Muscle of arm (tissue), 12 donors: ENCODE measurements around the gene KYAT1. TPM values are rescaled to one million over a fixed set of nuclear protein-coding genes. Genes with fewer than 3 reads are reported as not detected.

Source experiments
- DNase-seq: peaks from one replicate; pipeline ENCODE4 v3.0.0-alpha.2; 2013
- polyA plus RNA-seq, 12 donors: library from polyadenylated mRNA; unstranded; fragments of 120-200 nt; gene quantifications; one replicate each; pipeline ENCODE4 v1.2.1, GENCODE V29; 2013; ENCODE audit not compliant: insufficient read length in 12 of 12

Gene KYAT1
- polyA plus RNA-seq, 12 donors, result 4.0 to 7.5 (median 5.3) TPM; not detected in 2

DNA sequence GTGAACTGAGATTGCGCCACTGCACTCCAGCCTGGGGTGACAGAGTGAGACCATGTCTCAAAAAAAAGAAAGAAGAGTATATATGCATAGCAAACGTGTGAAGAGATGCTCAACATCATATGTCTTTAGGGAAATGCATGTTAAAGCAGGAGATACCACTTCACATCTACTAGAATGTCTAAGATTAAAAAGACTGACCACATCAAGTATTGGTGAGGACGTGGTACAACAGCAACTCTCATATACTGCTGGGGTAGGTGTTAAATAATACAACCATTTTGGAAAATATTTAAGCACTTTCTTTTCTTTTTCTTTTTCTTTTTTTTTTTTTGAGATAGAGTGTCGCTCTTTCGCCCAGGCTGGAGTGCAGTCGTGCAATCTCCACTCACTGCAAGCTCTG lies 96.3 kb downstream of the KYAT1 start:
- no peak for DNase-seq

Other genes starting within 250 kb of the KYAT1 start
- gene DYNC2I2, start 225.1 kb downstream of the KYAT1 start, polyA plus RNA-seq, result 10 to 100 TPM in 11 of 12 donors, not detected in 1; 32.4 to 47.0 (median 39.0) TPM
- gene SET, start 192.7 kb downstream of the KYAT1 start, polyA plus RNA-seq, result 1,000 to 10,000 TPM in 1 of 12 donors, 100 to 1,000 TPM in 11; 269 to 6,798 (median 356) TPM
- gene PKN3, start 179.4 kb downstream of the KYAT1 start, polyA plus RNA-seq, result 10 to 100 TPM in 1 of 12 donors, 1 to 10 TPM in 10, not detected in 1; 6.3 to 16.6 (median 8.1) TPM
- gene ZDHHC12, start 157.8 kb downstream of the KYAT1 start, polyA plus RNA-seq, result 10 to 100 TPM in 1 of 12 donors, 1 to 10 TPM in 10, not detected in 1; 4.4 to 10.8 (median 5.6) TPM
- 10 to 100 TPM in 11 of 12 donors, not detected in 1; 27.6 to 45.8 (median 30.8) TPM for gene ZER1, start 110.0 kb downstream of the KYAT1 start, polyA plus RNA-seq
- 10 to 100 TPM in 11 of 12 donors, not detected in 1; 24.0 to 43.9 (median 36.9) TPM for gene TBC1D13, start 94.7 kb downstream of the KYAT1 start, polyA plus RNA-seq
- 10 to 100 TPM in 8 of 12 donors, 1 to 10 TPM in 2, not detected in 2; 7.0 to 23.3 (median 13.3) TPM for gene ENDOG, start 63.5 kb downstream of the KYAT1 start, polyA plus RNA-seq
- gene SPOUT1, start 52.2 kb downstream of the KYAT1 start, polyA plus RNA-seq, result 10 to 100 TPM in 11 of 12 donors, not detected in 1; 18.4 to 29.3 (median 26.7) TPM
- 10 to 100 TPM in 11 of 12 donors, not detected in 1; 15.2 to 24.4 (median 21.5) TPM for gene LRRC8A, start 183 bp upstream of the KYAT1 start, polyA plus RNA-seq
- 10 to 100 TPM in 11 of 12 donors, not detected in 1; 30.7 to 50.2 (median 39.8) TPM for gene PHYHD1, start 39.0 kb upstream of the KYAT1 start, polyA plus RNA-seq
- 10 to 100 TPM in 2 of 12 donors, 1 to 10 TPM in 9, not detected in 1; 6.8 to 10.6 (median 8.4) TPM for gene DOLK, start 65.7 kb upstream of the KYAT1 start, polyA plus RNA-seq
- 10 to 100 TPM in 11 of 12 donors, not detected in 1; 23.3 to 44.2 (median 34.2) TPM for gene NUP188, start 65.7 kb upstream of the KYAT1 start, polyA plus RNA-seq
- 10 to 100 TPM in 11 of 12 donors, not detected in 1; 44.2 to 80.0 (median 61.7) TPM for gene SH3GLB2, start 146.4 kb upstream of the KYAT1 start, polyA plus RNA-seq
- 10 to 100 TPM in 10 of 12 donors, 1 to 10 TPM in 1, not detected in 1; 9.6 to 21.6 (median 13.6) TPM for gene MIGA2, start 154.7 kb upstream of the KYAT1 start, polyA plus RNA-seq
- 10 to 100 TPM in 6 of 12 donors, 1 to 10 TPM in 5, not detected in 1; 7.8 to 16.3 (median 10.1) TPM for gene DOLPP1, start 199.2 kb upstream of the KYAT1 start, polyA plus RNA-seq
- gene CRAT, start 228.8 kb upstream of the KYAT1 start, polyA plus RNA-seq, result 10 to 100 TPM in 11 of 12 donors, not detected in 1; 28.9 to 57.4 (median 39.2) TPM
- gene PTPA, start 229.5 kb upstream of the KYAT1 start, polyA plus RNA-seq, result 100 to 1,000 TPM in 9 of 12 donors, 10 to 100 TPM in 2, not detected in 1; 73.2 to 155 (median 116) TPM